GM18507 (cell line): ENCODE results near the gene NOL9.
A peak's percentile ranks its signal among the peaks of the same experiment; 100 is the strongest.

Experiments used
- DNase-seq: peaks from one replicate; pipeline ENCODE4 v3.0.0; 2011; ENCODE audit warnings: low read depth; ENCODE audit not compliant: insufficient read length; ENCODE audit errors: extremely low spot score
- FAIRE-seq: peaks from 2 replicates; lab custom pipeline; 2011; peaks lifted over from hg19 to GRCh38; lab: Jason Lieb, UNC

Gene NOL9

GRCh38 chr1:6481820-6482219, 72.5 kb downstream of the NOL9 start:
- FAIRE-seq: no peak

GRCh38 chr1:6477039-6477820, 77.1 kb downstream of the NOL9 start:
- FAIRE-seq (no peak), DNase-seq (no peak)

More at GRCh38 chr1:6481820-6482219, 72.5 kb downstream of the NOL9 start:
- no peak for DNase-seq

DNA sequence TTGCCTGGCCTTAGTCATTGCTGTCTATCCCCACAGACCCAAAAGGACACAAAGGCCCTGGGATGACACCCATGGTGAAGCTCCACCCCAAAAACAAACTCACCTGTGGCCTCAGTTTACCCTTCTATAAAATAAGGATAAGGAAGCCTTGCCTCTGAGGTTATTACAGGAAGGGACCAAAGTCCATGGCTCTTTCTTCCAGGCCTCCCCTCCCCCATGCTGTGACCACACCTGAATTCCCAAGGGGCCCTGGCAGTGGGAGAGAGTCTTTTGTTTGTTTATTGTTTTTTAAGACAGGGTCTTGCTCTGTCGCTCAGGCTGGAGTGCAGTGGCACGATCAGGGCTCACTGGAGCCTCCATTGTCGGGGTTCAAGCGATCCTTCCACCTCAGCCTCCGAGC, 77.8 kb downstream of the NOL9 start:
- FAIRE-seq (no peak), DNase-seq (no peak)

- peak; percentile 71 for DNase-seq
- peak; percentile 60 for FAIRE-seq
These were observed 78.8 kb downstream of the NOL9 start for GRCh38 chr1:6475381-6476133.

- FAIRE-seq (no peak), DNase-seq (no peak)
These were observed 79.5 kb downstream of the NOL9 start for GRCh38 chr1:6474815-6475282.

- DNase-seq: no peak
- no peak for FAIRE-seq
These were observed 80.1 kb downstream of the NOL9 start for GRCh38 chr1:6473974-6474814.

DNA sequence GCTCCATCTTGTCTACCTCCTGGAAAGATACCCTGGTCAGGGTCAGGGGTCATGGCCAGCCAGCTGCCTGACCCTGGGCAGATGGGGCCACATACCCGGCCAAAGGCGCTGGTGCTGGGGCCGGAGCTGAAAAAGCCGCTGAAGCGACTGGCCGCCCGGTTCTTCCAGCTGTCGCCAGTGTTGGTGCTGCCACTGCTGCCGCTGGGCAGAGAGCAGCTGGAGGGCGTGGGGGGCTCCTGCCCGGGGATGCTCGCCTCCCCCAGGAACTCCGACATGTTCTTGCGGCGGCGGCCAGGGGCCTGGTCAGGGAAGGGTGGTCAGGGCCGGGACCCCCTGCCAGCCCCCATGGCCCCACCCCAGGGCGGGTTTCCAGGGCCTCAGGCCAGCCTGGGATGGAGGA, 81.2 kb downstream of the NOL9 start:
- DNase-seq (no peak), FAIRE-seq (no peak)

GRCh38 chr1:6472391-6472790, 81.9 kb downstream of the NOL9 start:
- FAIRE-seq (no peak), DNase-seq (no peak)

GRCh38 chr1:6471970-6472368, 82.3 kb downstream of the NOL9 start:
- FAIRE-seq (no peak), DNase-seq (no peak)
